ENCODE data around the gene CAMSAP3.

Gene CAMSAP3

GRCh38 chr19:7618771-7619510 is 23.3 kb downstream of the CAMSAP3 start:
- Mint-ChIP-seq H3K9me3 (no peaks in the 10 kb centered on the region), H3K4me3 (no peak overlapping the region), H3K36me3 (peaks cover 14% of the 10 kb centered on the region), H3K4me1 (peaks cover 4% of the 10 kb centered on the region), H3K27me3 (no peaks in the 10 kb centered on the region), H3K27ac (peak overlapping the region; percentile 43)

- Mint-ChIP-seq H3K9me3 (no peaks in the 10 kb centered on the region), H3K36me3 (peaks cover 14% of the 10 kb centered on the region), H3K4me1 (peaks cover 4% of the 10 kb centered on the region), H3K4me3 (no peak overlapping the region), H3K27me3 (no peaks in the 10 kb centered on the region), H3K27ac (no peak overlapping the region)
These were observed 24.2 kb downstream of the CAMSAP3 start for GRCh38 chr19:7619671-7620441.

GRCh38 chr19:7620442-7621412 is 25.1 kb downstream of the CAMSAP3 start:
- Mint-ChIP-seq H3K27me3 (no peaks in the 10 kb centered on the region), H3K9me3 (no peaks in the 10 kb centered on the region), H3K27ac (no peak overlapping the region), H3K4me3 (no peak overlapping the region), H3K36me3 (peaks cover 14% of the 10 kb centered on the region), H3K4me1 (peaks cover 4% of the 10 kb centered on the region)

- Mint-ChIP-seq H3K4me1 (peaks cover 16% of the 10 kb centered on the region), H3K9me3 (no peaks in the 10 kb centered on the region), H3K36me3 (peaks cover 15% of the 10 kb centered on the region), H3K4me3 (no peak overlapping the region), H3K27me3 (no peaks in the 10 kb centered on the region), H3K27ac (no peak overlapping the region)
These were observed 27.4 kb downstream of the CAMSAP3 start for GRCh38 chr19:7622933-7623685.

GRCh38 chr19:7623725-7624603 is 28.3 kb downstream of the CAMSAP3 start:
- peaks cover 24% of the 10 kb centered on the region for H3K4me1 Mint-ChIP-seq
- H3K36me3 Mint-ChIP-seq: peaks cover 7% of the 10 kb centered on the region
- no peaks in the 10 kb centered on the region for H3K9me3 Mint-ChIP-seq
- no peak overlapping the region for H3K27ac Mint-ChIP-seq
- no peaks in the 10 kb centered on the region for H3K27me3 Mint-ChIP-seq
- H3K4me3 Mint-ChIP-seq: no peak overlapping the region

GRCh38 chr19:7624810-7625209 is 29.1 kb downstream of the CAMSAP3 start:
- H3K36me3 Mint-ChIP-seq: peaks cover 14% of the 10 kb centered on the region
- H3K27ac Mint-ChIP-seq: no peak overlapping the region
- peaks cover 33% of the 10 kb centered on the region for H3K4me1 Mint-ChIP-seq
- H3K27me3 Mint-ChIP-seq: no peaks in the 10 kb centered on the region
- H3K9me3 Mint-ChIP-seq: no peaks in the 10 kb centered on the region
- H3K4me3 Mint-ChIP-seq: no peak overlapping the region

- Mint-ChIP-seq H3K27ac (no peak overlapping the region), H3K27me3 (no peaks in the 10 kb centered on the region), H3K4me1 (peaks cover 42% of the 10 kb centered on the region), H3K4me3 (no peak overlapping the region), H3K36me3 (peaks cover 14% of the 10 kb centered on the region), H3K9me3 (no peaks in the 10 kb centered on the region)
These were observed 30.2 kb downstream of the CAMSAP3 start for GRCh38 chr19:7625763-7626372.

GRCh38 chr19:7627166-7627565 is 31.5 kb downstream of the CAMSAP3 start:
- Mint-ChIP-seq H3K4me3 (peak overlapping the region; percentile 11), H3K27me3 (no peaks in the 10 kb centered on the region), H3K36me3 (peaks cover 14% of the 10 kb centered on the region), H3K9me3 (no peaks in the 10 kb centered on the region), H3K4me1 (peaks cover 44% of the 10 kb centered on the region), H3K27ac (no peak overlapping the region)

- Mint-ChIP-seq H3K4me3 (peak overlapping the region; percentile 99), H3K36me3 (peaks cover 9% of the 10 kb centered on the region), H3K27me3 (no peaks in the 10 kb centered on the region), H3K27ac (peak overlapping the region; percentile 99), H3K4me1 (peaks cover 41% of the 10 kb centered on the region), H3K9me3 (no peaks in the 10 kb centered on the region)
These were observed 33.1 kb downstream of the CAMSAP3 start for GRCh38 chr19:7628589-7629311.

- Mint-ChIP-seq H3K4me1 (peaks cover 41% of the 10 kb centered on the region), H3K27me3 (no peaks in the 10 kb centered on the region), H3K36me3 (peaks cover 9% of the 10 kb centered on the region), H3K4me3 (peak within 1 kb of the TSS; percentile 99), H3K27ac (peak within 1 kb of the TSS; percentile 99), H3K9me3 (no peaks in the 10 kb centered on the region)
These were observed 33.8 kb downstream of the CAMSAP3 start, which contains the start of the genes PET100 and XAB2 for GRCh38 chr19:7629347-7630054. TSS of gene PET100 (plus strand) at chr19:7629793. CDS start at chr19:7629834, 41 bp downstream. TSS of gene XAB2 (minus strand) at chr19:7629545. CDS start at chr19:7629527, 18 bp downstream.

- Mint-ChIP-seq H3K36me3 (peaks cover 9% of the 10 kb centered on the region), H3K4me1 (peaks cover 46% of the 10 kb centered on the region), H3K27me3 (no peaks in the 10 kb centered on the region), H3K4me3 (peak overlapping the region; percentile 30), H3K27ac (no peak overlapping the region), H3K9me3 (no peaks in the 10 kb centered on the region)
These were observed 35.9 kb downstream of the CAMSAP3 start for GRCh38 chr19:7631577-7631976.

GRCh38 chr19:7632340-7633203 is 36.9 kb downstream of the CAMSAP3 start:
- Mint-ChIP-seq H3K27ac (no peak overlapping the region), H3K27me3 (no peaks in the 10 kb centered on the region), H3K36me3 (peaks cover 7% of the 10 kb centered on the region), H3K4me1 (peaks cover 43% of the 10 kb centered on the region), H3K4me3 (no peak overlapping the region), H3K9me3 (no peaks in the 10 kb centered on the region)

Measured in activated naive CD4-positive, alpha-beta T cell treated with anti-CD3 and anti-CD28 coated beads, Interleukin-2, amount 50 U/mL, for 24 hours (primary cell).